Measurements from ENCODE around the gene SLC10A2.

SLC10A2 gene

DNA sequence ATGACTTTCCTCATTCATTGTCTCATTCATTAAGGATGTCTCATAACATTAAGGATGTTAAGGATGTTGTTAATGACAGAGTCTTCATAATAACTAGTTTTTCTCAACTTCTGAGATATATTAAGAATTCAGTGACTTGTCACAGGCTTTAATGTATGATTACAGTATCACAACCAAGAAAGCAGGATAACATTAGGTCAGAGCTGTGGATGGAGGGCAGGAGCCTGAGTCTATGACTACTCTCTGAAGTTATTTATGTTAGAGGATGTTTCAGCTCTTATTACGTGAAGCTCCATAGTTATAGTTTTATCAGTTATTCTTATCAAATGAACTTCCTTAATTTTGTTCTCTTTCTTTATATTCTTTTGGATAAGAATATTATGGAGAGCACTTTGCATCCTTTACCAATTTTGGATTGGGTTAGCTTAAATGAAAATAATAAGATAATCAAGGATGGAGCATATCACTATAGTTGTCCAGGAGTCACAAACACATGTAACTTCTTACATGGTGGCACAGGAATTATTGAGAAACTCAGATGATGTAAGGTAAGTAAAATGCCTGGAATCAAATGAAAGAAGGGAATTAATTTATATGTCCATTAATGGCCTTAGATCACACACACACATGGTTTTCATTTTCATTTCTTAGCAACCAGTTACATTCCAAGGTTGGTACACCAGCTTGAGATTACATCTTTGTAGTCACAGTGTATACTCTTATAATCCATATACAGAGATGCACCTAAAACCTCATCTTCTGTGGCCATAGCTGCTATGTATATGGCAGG is 57.0 kb downstream of the SLC10A2 start:
- no peak overlapping the region for H3K4me3 ChIP-seq (replicated peaks in 1 of 2; ENCODE audit: low read depth in 2 of 2, low read length in 2 of 2)
- TF ChIP-seq, protein P1, sequence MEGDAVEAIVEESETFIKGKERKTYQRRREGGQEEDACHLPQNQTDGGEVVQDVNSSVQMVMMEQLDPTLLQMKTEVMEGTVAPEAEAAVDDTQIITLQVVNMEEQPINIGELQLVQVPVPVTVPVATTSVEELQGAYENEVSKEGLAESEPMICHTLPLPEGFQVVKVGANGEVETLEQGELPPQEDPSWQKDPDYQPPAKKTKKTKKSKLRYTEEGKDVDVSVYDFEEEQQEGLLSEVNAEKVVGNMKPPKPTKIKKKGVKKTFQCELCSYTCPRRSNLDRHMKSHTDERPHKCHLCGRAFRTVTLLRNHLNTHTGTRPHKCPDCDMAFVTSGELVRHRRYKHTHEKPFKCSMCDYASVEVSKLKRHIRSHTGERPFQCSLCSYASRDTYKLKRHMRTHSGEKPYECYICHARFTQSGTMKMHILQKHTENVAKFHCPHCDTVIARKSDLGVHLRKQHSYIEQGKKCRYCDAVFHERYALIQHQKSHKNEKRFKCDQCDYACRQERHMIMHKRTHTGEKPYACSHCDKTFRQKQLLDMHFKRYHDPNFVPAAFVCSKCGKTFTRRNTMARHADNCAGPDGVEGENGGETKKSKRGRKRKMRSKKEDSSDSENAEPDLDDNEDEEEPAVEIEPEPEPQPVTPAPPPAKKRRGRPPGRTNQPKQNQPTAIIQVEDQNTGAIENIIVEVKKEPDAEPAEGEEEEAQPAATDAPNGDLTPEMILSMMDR (IDR thresholded peaks at IDR 0.05; ENCODE audit: low read depth, low read length) = no peak
- no peak for DNase-seq (ENCODE audit: low read depth in 2 of 2)

DNA sequence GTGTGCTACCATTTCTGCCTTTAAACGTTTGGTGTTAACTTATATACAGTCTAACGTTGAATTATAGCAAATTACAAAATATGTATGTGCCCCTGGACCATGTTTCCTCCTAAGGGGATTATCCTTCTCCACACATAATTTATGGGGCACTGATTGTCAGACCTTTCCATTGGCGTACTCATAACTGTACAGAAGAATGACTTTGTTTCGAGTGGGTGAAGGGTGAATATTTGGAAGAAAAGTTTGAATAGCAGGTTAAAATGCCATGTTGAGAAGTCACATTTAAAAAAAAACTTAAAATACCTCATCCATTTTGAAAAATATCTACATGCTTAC is 58.8 kb downstream of the SLC10A2 start:
- DNase-seq (ENCODE audit: low read depth in 2 of 2) = no peak
- TF ChIP-seq, protein P1 (IDR thresholded peaks at IDR 0.05; ENCODE audit: low read depth, low read length) = no peak
- H3K4me3 ChIP-seq (replicated peaks in 1 of 2; ENCODE audit: low read depth in 2 of 2, low read length in 2 of 2) = no peak overlapping the region

DNA sequence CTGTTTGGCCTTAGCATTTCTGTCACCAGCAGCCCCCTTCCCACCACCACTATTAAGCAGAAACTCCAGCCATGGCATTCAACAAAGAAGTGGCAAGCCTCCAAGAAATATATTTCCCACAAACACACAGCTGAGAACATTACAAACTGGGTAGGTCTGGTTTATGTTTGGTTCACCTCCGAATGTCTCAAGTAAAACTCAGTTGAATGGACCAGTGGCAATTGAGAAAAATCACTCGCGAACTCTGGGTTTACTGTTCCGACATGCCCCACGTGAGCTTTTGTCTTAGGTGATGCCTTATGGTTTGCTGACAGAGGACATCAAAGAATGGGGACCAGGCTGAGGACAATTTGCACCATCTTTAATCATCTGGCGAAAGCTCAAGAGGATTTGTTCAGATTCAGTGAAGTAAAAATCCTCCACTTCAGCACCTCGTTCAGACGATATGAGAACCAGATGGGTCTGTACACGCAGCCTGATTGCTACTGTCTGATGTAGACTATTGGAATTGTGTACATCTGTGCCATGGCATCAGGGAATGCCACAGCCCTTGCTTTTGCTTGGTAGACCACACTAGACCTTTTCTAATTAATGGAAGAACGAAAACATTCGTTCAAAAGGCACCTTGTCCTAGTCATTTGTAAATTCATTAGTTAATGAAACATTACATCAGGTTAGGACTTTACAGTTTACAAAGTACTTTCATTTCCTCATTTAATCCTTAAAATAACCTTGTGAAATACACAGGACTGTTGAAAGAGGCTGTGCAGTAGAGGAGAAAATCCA is 59.4 kb downstream of the SLC10A2 start:
- no peak for DNase-seq (ENCODE audit: low read depth in 2 of 2)
- H3K4me3 ChIP-seq (replicated peaks in 1 of 2; ENCODE audit: low read depth in 2 of 2, low read length in 2 of 2) = no peak overlapping the region
- TF ChIP-seq, protein P1 (IDR thresholded peaks at IDR 0.05; ENCODE audit: low read depth, low read length) = no peak

DNA sequence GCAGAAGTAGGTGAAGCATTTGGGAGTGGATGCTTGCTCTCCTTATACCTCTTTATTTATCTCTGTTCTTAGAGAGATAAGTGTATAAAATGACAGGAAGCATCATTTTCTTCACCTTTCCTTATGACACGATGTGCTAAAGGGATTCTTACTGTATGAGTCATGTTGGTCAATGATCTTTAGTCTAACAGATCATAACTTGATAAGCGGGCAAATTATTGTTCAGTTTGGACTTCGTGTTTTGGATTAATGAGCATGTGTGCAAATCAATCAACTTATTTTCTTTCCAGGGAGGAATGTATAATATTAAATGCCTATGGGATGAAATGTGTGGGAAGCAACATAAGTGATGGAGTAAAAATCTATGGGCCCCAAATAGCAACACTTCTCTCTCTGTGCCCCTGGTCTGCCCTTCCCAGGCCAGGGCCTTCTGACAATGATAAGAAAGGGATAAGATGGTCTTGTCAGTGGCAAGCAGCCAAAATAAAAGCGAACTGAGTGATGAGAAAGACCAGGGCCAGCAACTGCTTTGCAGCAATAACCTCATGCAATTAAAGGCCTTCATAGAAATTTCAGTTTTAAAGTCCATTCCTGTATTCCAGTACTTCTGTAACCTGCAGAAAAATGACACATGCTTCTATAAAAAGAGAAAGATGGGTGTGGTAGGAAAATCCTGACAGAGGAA is 61.4 kb downstream of the SLC10A2 start:
- TF ChIP-seq, protein P1 (IDR thresholded peaks at IDR 0.05; ENCODE audit: low read depth, low read length) = no peak
- DNase-seq (ENCODE audit: low read depth in 2 of 2) = no peak
- H3K4me3 ChIP-seq (replicated peaks in 1 of 2; ENCODE audit: low read depth in 2 of 2, low read length in 2 of 2) = no peak overlapping the region

DNA sequence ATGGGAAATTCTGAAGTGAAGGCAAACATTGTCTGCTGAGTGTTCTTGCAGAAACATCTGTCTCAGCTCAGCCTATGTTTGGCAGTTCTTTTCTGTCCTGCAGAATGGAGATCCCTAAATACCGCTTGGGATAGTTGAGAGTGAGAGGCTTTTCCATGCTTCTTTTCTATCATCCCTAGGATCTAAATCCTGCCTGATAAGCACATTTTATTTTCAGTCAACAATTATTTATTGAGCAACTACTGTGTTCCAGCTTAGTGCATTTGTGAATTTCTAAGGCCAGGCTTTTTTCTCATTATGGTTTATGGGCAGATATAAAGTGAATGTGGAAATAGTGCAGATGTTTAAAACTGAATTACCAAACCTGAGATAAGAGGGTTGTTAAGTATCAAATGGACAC is 62.6 kb downstream of the SLC10A2 start:
- no peak for DNase-seq (ENCODE audit: low read depth in 2 of 2)
- H3K4me3 ChIP-seq (replicated peaks in 1 of 2; ENCODE audit: low read depth in 2 of 2, low read length in 2 of 2) = no peak overlapping the region
- TF ChIP-seq, protein P1 (IDR thresholded peaks at IDR 0.05; ENCODE audit: low read depth, low read length) = no peak

DNA sequence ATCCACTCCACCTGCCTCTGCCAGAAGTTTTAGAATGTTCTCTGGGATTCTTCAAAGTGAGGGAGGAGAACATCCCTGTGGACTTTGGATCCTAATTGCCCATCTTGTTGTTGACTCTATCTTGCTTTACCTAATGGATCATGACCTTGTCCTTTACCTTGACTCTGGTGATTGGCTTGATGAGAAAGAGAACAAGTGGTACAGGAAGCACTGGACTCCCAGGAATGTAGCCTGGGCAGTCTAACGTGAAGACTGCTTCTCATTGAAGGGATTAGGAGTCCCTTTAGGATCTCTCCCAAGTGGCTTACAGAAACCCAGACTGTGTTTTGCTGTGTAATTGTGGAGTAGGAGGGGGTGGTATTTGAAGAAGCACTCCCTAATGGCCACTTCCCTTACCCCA is 63.9 kb downstream of the SLC10A2 start:
- no peak for DNase-seq (ENCODE audit: low read depth in 2 of 2)
- H3K4me3 ChIP-seq (replicated peaks in 1 of 2; ENCODE audit: low read depth in 2 of 2, low read length in 2 of 2) = no peak overlapping the region
- TF ChIP-seq, protein P1 (IDR thresholded peaks at IDR 0.05; ENCODE audit: low read depth, low read length) = no peak

Data from cardiac fibroblast (primary cell).